ENCODE results near the gene PRR30. TPM values are rescaled to one million over a fixed set of nuclear protein-coding genes. Genes with fewer than 3 reads are reported as not detected.
"Not testable (repeated sequence)": the region's sequence is repeated elsewhere in the genome, so short reads cannot be mapped to it uniquely, and the experiment has no call there.

The PRR30 gene
- total RNA-seq, 6 experiments from 2014 or later: not detected

DNA sequence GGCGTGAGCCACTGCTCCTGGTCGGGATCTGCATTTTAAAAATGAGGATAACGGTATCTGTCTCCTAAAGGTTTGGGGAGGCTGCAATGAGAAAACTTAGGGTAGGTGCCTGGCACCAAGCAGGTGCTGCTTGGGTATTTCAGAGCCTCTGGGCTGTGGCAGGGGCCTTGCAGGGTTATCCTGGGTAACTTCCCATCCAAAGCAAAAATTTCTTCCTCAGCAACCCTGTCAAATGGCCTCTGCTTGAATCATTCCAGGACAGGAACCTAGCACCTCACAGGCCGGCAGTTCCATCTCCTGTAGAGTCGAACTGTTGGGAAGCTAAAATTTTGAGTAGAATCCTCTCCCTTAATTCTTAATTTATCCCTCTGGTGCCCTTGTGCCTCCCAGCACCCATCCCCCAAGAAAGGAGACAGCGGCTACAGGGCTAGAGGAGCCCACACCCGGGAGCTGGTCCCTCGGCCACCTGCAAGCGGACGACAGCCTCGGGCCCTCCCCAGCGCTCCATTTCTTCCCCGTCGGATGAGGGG lies 21.1 kb downstream of the PRR30 start:
- no peak overlapping the region for H3K27ac Mint-ChIP-seq
- no peaks in the 10 kb centered on the region for H3K4me1 Mint-ChIP-seq (ENCODE audit: low read depth)
- no peaks in the 10 kb centered on the region for H3K36me3 Mint-ChIP-seq (ENCODE audit: low read depth)
- TF ChIP-seq, protein P1, sequence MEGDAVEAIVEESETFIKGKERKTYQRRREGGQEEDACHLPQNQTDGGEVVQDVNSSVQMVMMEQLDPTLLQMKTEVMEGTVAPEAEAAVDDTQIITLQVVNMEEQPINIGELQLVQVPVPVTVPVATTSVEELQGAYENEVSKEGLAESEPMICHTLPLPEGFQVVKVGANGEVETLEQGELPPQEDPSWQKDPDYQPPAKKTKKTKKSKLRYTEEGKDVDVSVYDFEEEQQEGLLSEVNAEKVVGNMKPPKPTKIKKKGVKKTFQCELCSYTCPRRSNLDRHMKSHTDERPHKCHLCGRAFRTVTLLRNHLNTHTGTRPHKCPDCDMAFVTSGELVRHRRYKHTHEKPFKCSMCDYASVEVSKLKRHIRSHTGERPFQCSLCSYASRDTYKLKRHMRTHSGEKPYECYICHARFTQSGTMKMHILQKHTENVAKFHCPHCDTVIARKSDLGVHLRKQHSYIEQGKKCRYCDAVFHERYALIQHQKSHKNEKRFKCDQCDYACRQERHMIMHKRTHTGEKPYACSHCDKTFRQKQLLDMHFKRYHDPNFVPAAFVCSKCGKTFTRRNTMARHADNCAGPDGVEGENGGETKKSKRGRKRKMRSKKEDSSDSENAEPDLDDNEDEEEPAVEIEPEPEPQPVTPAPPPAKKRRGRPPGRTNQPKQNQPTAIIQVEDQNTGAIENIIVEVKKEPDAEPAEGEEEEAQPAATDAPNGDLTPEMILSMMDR (IDR thresholded peaks at IDR 0.05): no peak
- H3K4me3 Mint-ChIP-seq: no peak overlapping the region
- DNase-seq: no peak
- H3K27me3 Mint-ChIP-seq (ENCODE audit: insufficient read depth): peaks cover 62% of the 10 kb centered on the region
- no peaks in the 10 kb centered on the region for H3K9me3 Mint-ChIP-seq

DNA sequence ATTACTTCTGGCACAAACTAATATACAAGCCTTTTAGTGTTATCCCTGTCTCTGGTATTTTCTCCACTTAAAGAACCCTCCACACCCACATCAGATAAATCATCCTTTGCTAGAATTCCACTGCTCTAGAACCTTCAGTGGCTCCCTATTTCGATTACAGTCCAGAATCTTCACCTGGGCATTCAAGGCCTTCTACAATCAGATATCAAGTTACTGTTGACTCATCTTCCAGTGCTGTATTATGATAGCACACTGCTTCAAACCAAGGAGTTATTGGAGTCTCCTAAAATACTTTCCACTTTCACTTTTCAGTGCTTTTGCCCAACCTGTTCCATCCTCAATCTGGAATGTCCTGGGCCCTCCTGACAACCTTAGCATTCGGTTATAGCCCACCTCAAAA lies 23.7 kb downstream of the PRR30 start:
- Mint-ChIP-seq H3K4me1 (ENCODE audit: low read depth) (no peaks in the 10 kb centered on the region), H3K27me3 (ENCODE audit: insufficient read depth) (peaks cover 48% of the 10 kb centered on the region), H3K27ac (no peak overlapping the region), H3K4me3 (no peak overlapping the region), H3K9me3 (no peaks in the 10 kb centered on the region), H3K36me3 (ENCODE audit: low read depth) (no peaks in the 10 kb centered on the region)
- TF ChIP-seq, protein P1 (IDR thresholded peaks at IDR 0.05): no peak
- no peak for DNase-seq

DNA sequence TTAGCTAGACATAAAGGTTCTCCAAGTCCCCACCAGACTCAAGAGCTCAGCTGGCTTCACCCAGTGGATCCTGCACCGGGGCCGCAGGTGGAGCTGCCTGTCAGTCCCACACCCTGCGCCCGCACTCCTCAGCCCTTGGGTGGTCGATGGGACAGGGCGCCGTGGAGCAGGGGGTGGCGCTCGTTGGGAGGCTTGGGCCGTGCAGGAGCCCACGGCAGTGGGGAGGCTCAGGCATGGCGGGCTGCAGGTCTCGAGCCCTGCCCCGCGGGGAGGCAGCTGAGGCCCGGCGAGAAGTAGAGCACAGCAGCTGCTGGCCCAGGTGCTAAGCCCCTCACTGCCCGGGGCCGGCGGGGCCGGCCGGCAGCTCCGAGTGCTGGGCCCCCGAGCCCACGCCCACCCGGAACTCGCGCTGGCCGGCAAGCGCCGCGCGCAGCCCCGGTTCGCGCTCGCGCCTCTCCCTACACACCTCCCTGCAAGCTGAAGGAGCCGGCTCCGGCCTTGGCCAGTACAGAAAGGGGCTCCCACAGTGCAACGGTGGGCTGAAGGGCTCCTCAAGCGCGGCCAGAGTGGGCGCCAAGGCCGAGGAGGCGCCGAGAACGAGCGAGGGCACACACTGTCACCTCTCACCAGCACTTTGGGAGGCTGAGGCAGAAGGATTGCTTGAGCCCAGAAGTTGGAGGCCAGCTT lies 27.7 kb downstream of the PRR30 start:
- DNase-seq; H3K9me3 Mint-ChIP-seq; H3K4me1 Mint-ChIP-seq (ENCODE audit: low read depth); H3K4me3 Mint-ChIP-seq; H3K36me3 Mint-ChIP-seq (ENCODE audit: low read depth); H3K27ac Mint-ChIP-seq: not testable (repeated sequence)
- H3K27me3 Mint-ChIP-seq (ENCODE audit: insufficient read depth): peaks cover 25% of the 10 kb centered on the region

DNA sequence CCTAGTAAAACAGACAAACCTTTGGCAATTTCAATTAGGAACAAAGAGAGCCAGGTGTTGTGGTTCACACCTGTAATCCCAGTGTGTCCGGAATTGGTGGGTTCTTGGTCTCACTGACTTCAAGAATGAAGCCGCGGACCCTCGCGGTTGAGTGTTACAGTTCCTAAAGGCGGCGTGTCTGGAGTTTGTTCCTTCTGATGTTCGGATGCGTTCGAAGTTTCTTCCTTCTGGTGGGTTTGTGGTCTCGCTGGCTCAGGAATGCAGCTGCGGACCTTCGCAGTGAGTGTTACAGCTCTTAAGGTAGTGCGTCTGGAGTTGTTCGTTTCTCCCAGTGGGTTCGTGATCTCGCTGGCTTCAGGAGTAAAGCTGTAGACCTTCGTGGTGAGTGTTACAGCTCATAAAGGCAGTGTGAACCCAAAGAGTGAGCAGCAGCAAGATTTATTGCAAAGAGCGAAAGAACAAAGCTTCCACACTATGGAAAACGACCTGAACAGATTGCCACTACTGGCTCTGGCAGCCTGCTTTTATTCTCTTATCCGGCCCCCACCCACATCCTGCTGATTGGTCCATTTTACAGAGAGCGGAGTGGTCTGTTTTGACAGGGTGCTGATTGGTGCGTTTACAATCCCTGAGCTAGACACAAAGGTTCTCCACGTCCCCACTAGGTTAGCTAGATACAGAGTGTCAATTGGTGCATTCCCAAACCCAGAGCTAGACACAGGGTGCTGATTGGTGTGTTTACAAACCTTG lies 28.4 kb downstream of the PRR30 start:
- H3K27me3 Mint-ChIP-seq (ENCODE audit: insufficient read depth): peaks cover 26% of the 10 kb centered on the region
- not testable (repeated sequence) for H3K36me3 Mint-ChIP-seq (ENCODE audit: low read depth); H3K9me3 Mint-ChIP-seq; DNase-seq; H3K27ac Mint-ChIP-seq; H3K4me1 Mint-ChIP-seq (ENCODE audit: low read depth); H3K4me3 Mint-ChIP-seq

DNA sequence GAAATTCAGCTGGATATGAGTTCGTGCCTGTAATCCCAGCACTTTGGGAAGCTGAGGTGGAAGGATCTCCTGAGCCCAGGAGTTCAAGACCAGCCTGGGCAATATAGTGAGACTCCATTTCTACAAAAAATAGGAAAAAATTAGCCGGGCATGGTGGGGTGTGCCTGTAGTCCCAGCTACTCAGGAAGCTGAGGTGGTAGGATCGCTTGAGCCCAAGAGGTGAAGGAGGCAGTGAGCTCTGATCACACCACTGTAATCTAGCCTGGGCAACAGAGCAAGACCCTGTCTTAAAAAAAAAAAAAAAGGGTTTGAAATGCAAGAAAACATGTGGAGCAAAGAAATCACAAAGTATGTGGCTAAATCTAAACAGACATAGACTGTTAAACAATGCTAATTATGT lies 30.1 kb downstream of the PRR30 start:
- TF ChIP-seq, protein P1 (IDR thresholded peaks at IDR 0.05): no peak
- Mint-ChIP-seq H3K36me3 (ENCODE audit: low read depth) (no peaks in the 10 kb centered on the region), H3K4me3 (no peak overlapping the region), H3K27me3 (ENCODE audit: insufficient read depth) (peaks cover 28% of the 10 kb centered on the region), H3K9me3 (no peaks in the 10 kb centered on the region), H3K27ac (no peak overlapping the region), H3K4me1 (ENCODE audit: low read depth) (no peaks in the 10 kb centered on the region)
- DNase-seq: no peak

DNA sequence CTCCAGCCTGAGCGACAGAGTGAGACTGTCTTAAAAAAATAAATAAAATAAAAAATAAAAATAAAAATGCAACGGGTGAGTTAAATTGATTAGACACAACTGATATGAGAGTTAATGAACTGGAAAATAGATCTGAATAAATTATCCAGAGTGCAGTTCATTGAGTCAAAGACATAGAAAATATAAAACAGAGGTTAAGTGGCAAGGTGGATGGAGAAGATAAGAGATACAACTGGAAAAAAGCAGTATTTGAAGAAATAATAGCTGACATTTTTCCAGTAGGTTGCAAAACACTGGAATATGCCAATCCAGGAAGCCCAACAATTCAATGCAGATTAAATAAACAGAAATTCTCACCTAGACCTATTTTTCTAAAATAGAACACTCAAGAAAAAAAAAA lies 31.0 kb downstream of the PRR30 start:
- Mint-ChIP-seq H3K4me1 (ENCODE audit: low read depth) (no peaks in the 10 kb centered on the region), H3K36me3 (ENCODE audit: low read depth) (no peaks in the 10 kb centered on the region), H3K27me3 (ENCODE audit: insufficient read depth) (peaks cover 27% of the 10 kb centered on the region), H3K4me3 (no peak overlapping the region), H3K27ac (no peak overlapping the region), H3K9me3 (no peaks in the 10 kb centered on the region)
- DNase-seq: no peak
- TF ChIP-seq, protein P1 (IDR thresholded peaks at IDR 0.05): no peak
